AG09319 (cell line): Measurements from ENCODE around the gene FERD3L.

Experiments used
- DNase-seq: peaks from one replicate; pipeline ENCODE4 v3.0.0-alpha.2; 2010; ENCODE audit warnings: low read depth; ENCODE audit errors: extremely low read depth
- CTCF ChIP-seq: IDR thresholded peaks from 2 replicates; pipeline ENCODE4 v1.5.1; 2011; ENCODE audit warnings: low read depth, mild to moderate bottlenecking, inconsistent platforms, low read length, moderate library complexity

Gene FERD3L

GRCh38 chr7:19110026-19110730 is 35.0 kb downstream of the FERD3L start:
- TF ChIP-seq CTCF, result no peak
- no peak for DNase-seq

GRCh38 chr7:19109000-19109946 is 35.9 kb downstream of the FERD3L start:
- DNase-seq, result no peak
- TF ChIP-seq CTCF, result no peak

- no peak for TF ChIP-seq CTCF
- DNase-seq, result no peak
Measured at GRCh38 chr7:19107356-19108146, 37.7 kb downstream of the FERD3L start.

GRCh38 chr7:19107081-19107355 is 38.2 kb downstream of the FERD3L start:
- no peak for DNase-seq
- no peak for TF ChIP-seq CTCF

- TF ChIP-seq CTCF, result no peak
- no peak for DNase-seq
Measured at GRCh38 chr7:19106241-19107080, 38.8 kb downstream of the FERD3L start.

GRCh38 chr7:19105546-19105945 is 39.7 kb downstream of the FERD3L start:
- no peak for DNase-seq
- TF ChIP-seq CTCF, result no peak
